K562 (cell line): ENCODE measurements around the gene TPSAB1. TPM values are rescaled to one million over a fixed set of nuclear protein-coding genes. Genes with fewer than 3 reads are reported as not detected.

Source experiments
- ATAC-seq: fragments of 200-7000 bp; cut with Tn5 transposase; 3 replicates; pipeline ENCODE4 v1.9.1; 2020; ENCODE audit warnings: moderate library complexity
- BruUV-seq: library from RNA; stranded (reverse); fragments of 400-500 nt; replicated peaks from 2 replicates; lab custom pipeline; 2021; lab: Mats Ljungman, UMichigan
- CTCF ChIA-PET: fragments of 300-600 bp; formaldehyde crosslinking; extraction: SDS; loops from one replicate; lab custom pipeline; 2021; ENCODE audit warnings: low intra/inter-chr PET ratio; lab: Yijun Ruan, JAX
- POLR2A ChIA-PET: fragments of 300-600, 350-650 bp; sonication (Branson Sonifier 250); formaldehyde crosslinking; extraction: SDS; loops from one replicate; lab custom pipeline; 2021; ENCODE audit warnings: antibody characterized with exemption, inconsistent platforms; lab: Yijun Ruan, JAX
- DNase-seq, 4 experiments: peaks; one replicate each; pipeline versions ENCODE4 v3.0.0 to v3.0.0-alpha.2; 2011 to 2018; ENCODE audit warnings: low spot score in 3 of 4, mixed read lengths in 3 of 4; ENCODE audit errors: extremely low read depth in 1 of 4
- FAIRE-seq: peaks from 2 replicates; lab custom pipeline; 2011; peaks lifted over from hg19 to GRCh38; lab: Jason Lieb, UNC
- H2AFZ ChIP-seq: 2 replicates; pipeline ENCODE4 v1.6.0; 2011; ENCODE audit warnings: low read depth, low read length, control low read depth, inconsistent platforms
- H3K27ac ChIP-seq: fragments of 200-600 bp; 3 replicates; pipeline ENCODE4 v1.8.0; 2011; ENCODE audit warnings: low read depth, mild to moderate bottlenecking, control low read depth, inconsistent platforms, low read length, moderate library complexity, mixed read lengths; ENCODE audit errors: extremely low read depth
- H3K27me3 ChIP-seq, 2 experiments: fragments of 300-600 bp in 1 of 2; 2 replicates in 1 of 2; 3 replicates in 1 of 2; pipeline versions ENCODE4 v1.6.0 to v1.8.0; 2011; ENCODE audit warnings: inconsistent platforms in 2 of 2, low read length in 2 of 2, mild to moderate bottlenecking in 1 of 2, mixed read lengths in 1 of 2, moderate library complexity in 1 of 2; ENCODE audit not compliant: control insufficient read depth in 2 of 2, insufficient read depth in 2 of 2
- H3K36me3 ChIP-seq: fragments of 300-600 bp; 3 replicates; pipeline ENCODE4 v1.8.0; 2011; ENCODE audit warnings: mild to moderate bottlenecking, low read length, inconsistent platforms; ENCODE audit not compliant: control insufficient read depth, insufficient read depth
- H3K4me1 ChIP-seq, 2 experiments: fragments of 200-600 bp in 1 of 2; replicated peaks in 1 of 2; 2 replicates in 1 of 2; 3 replicates in 1 of 2; pipeline versions ENCODE4 v1.5.1 to v1.8.0; 2011; ENCODE audit warnings: inconsistent platforms in 2 of 2, low read length in 2 of 2, mild to moderate bottlenecking in 1 of 2, mixed read lengths in 1 of 2, moderate library complexity in 1 of 2; ENCODE audit not compliant: control insufficient read depth in 2 of 2, insufficient read depth in 2 of 2
- H3K4me2 ChIP-seq: 2 replicates; pipeline ENCODE4 v1.6.1; 2011; ENCODE audit warnings: low read length, control low read depth, inconsistent platforms, mixed read lengths; ENCODE audit not compliant: insufficient read depth
- H3K4me3 ChIP-seq: fragments of 200-600 bp; sonication (generic), shearing (Covaris generic); 2 replicates; pipeline ENCODE4 v1.5.1; 2016; ENCODE audit warnings: control low read depth, inconsistent platforms
- H3K79me2 ChIP-seq: fragments of 200-600 bp; 3 replicates; pipeline ENCODE4 v1.8.0; 2011; ENCODE audit warnings: low read length, inconsistent platforms; ENCODE audit not compliant: control insufficient read depth, insufficient read depth
- H3K9ac ChIP-seq, 2 experiments: 2 replicates each; pipeline versions ENCODE4 v1.6.0 to v1.6.1; 2011; ENCODE audit warnings: low read depth in 2 of 2, low read length in 2 of 2, control low read depth in 1 of 2, inconsistent platforms in 1 of 2, mild to moderate bottlenecking in 1 of 2, mixed read lengths in 1 of 2; ENCODE audit not compliant: insufficient read depth in 1 of 2
- H3K9me1 ChIP-seq: one replicate; pipeline ENCODE4 v1.6.0; 2011; ENCODE audit warnings: inconsistent platforms, mild to moderate bottlenecking, low read length, moderate library complexity; ENCODE audit not compliant: control insufficient read depth, insufficient read depth
- H3K9me3 ChIP-seq: replicated peaks from 2 replicates; pipeline ENCODE4 v1.5.1; 2011; ENCODE audit warnings: low read depth, low read length, inconsistent platforms; ENCODE audit not compliant: control insufficient read depth, insufficient read depth
- H4K20me1 ChIP-seq: replicated peaks from 2 replicates; pipeline ENCODE4 v1.6.1; 2011; ENCODE audit warnings: low read length, inconsistent platforms, mixed read lengths; ENCODE audit not compliant: control insufficient read depth, insufficient read depth
- PML ChIP-seq: IDR thresholded peaks from 2 replicates; pipeline ENCODE4 v1.6.1; 2012; ENCODE audit warnings: low read length, inconsistent platforms
- RBM25 ChIP-seq: fragments of 200-400 bp; formaldehyde crosslinking; IDR thresholded peaks from 2 replicates; pipeline ENCODE4 v1.6.1; 2018; ENCODE audit warnings: low read length, low read depth, moderate library complexity; ENCODE audit not compliant: severe bottlenecking
- SMAD2 ChIP-seq: fragments of 150-350 bp; IDR thresholded peaks from 2 replicates; pipeline ENCODE4 v1.6.1; 2014; ENCODE audit warnings: low read depth, mild to moderate bottlenecking, low read length
- XRCC4 ChIP-seq: IDR thresholded peaks from one replicate; pipeline ENCODE4 v1.6.1; 2011; ENCODE audit not compliant: insufficient read depth, insufficient read length; ENCODE audit errors: extremely low read depth
- XRCC5 ChIP-seq: fragments of 200-400 bp; formaldehyde crosslinking; IDR thresholded peaks from 2 replicates; pipeline ENCODE4 v1.6.1; 2017; ENCODE audit warnings: low read depth, mild to moderate bottlenecking, low read length
- ZNF197 ChIP-seq: fragments of 200-800 bp; sonication (Bioruptor generic); IDR thresholded peaks from 2 replicates; pipeline ENCODE4 v1.6.1; 2016; ENCODE audit warnings: low read depth, missing genetic modification characterization, missing compliant biosample characterization
- ZNF253 ChIP-seq: fragments of 250-450 bp; sonication (Bioruptor Pico); conservative IDR thresholded peaks from 2 replicates; pipeline ENCODE4 v1.6.1; 2021; ENCODE audit warnings: mild to moderate bottlenecking
- ZNF282 ChIP-seq: sonication (generic); formaldehyde crosslinking; IDR thresholded peaks from 2 replicates; pipeline ENCODE4 v1.8.1; 2023; ENCODE audit warnings: missing genetic modification reagents
- ZNF311 ChIP-seq: fragments of 250-450 bp; sonication (Bioruptor Pico); IDR thresholded peaks from 2 replicates; pipeline ENCODE4 v1.4.0; 2020; ENCODE audit warnings: mild to moderate bottlenecking, moderate library complexity
- ZNF644 ChIP-seq: fragments of 200-800 bp; sonication (Bioruptor generic); IDR thresholded peaks from 2 replicates; pipeline ENCODE4 v1.6.1; 2016; ENCODE audit warnings: low read depth, missing genetic modification characterization, missing compliant biosample characterization
- WGBS: fragments of 100-300 bp; shearing (Covaris generic); methylation state at CpG from one replicate; pipeline ENCODE4 v1.1.6; 2016; ENCODE audit warnings: low coverage, mixed read lengths; ENCODE audit not compliant: insufficient coverage; ENCODE audit errors: missing lambda C conversion rate; 5-methylcytosine and 5-hydroxymethylcytosine counted together
- in situ Hi-C: fragments of 300-500 bp; cut with MboI; formaldehyde crosslinking; loops from 4 replicates; pipeline ENCODE4 v1.15.0; 2018; ENCODE audit warnings: inconsistent platforms, mixed read lengths
- intact Hi-C: fragments of 100-400 bp; cut with micrococcal nuclease; formaldehyde crosslinking; loops from 2 replicates; pipeline ENCODE4 v1.14.2; 2022
- polyA plus RNA-seq, 8 experiments: library from polyadenylated mRNA; depleted of rRNA in 4 of 8; stranded (reverse) in 5 of 8; unstranded in 3 of 8; fragments of >200 nt; fragmentation: Nextera tagmentation in 2 of 8; fragmentation: Illumina TruSeq in 1 of 8; extraction: Ambion mirVana in 2 of 8; extraction: Trizol in 1 of 8; gene quantifications; 2 replicates each; pipeline versions ENCODE4 v1.2.1 to v1.2.3, GENCODE V29; 2011 to 2014; ENCODE audit warnings: inconsistent platforms in 1 of 8, missing spikeins in 1 of 8
- total RNA-seq, 7 experiments: library from RNA; depleted of rRNA in 6 of 7; stranded (reverse); fragments of >200 nt in 6 of 7; fragmentation: Illumina TruSeq in 2 of 7; extraction: Trizol in 2 of 7; gene quantifications; 2 replicates each; pipeline versions ENCODE4 v1.2.1 to v1.2.3, GENCODE V29; 2011 to 2021; ENCODE audit warnings: low replicate concordance in 1 of 7
- TF ChIP-seq, protein P1 (sequence below), 3 experiments: IDR thresholded peaks in 2 of 3; conservative IDR thresholded peaks in 1 of 3; 2 replicates each; pipeline ENCODE4 v1.5.1; 2011 to 2012; ENCODE audit warnings: low read length in 3 of 3, mild to moderate bottlenecking in 3 of 3, control low read depth in 2 of 3, improper control_type of control experiment in 1 of 3, inconsistent platforms in 1 of 3, low read depth in 1 of 3, mixed read lengths in 1 of 3, moderate library complexity in 1 of 3; ENCODE audit not compliant: insufficient read depth in 2 of 3

The TPSAB1 gene
- total and polyA plus RNA-seq, 9 of the 15 experiments (the other 6 are each of a cell fraction or from before 2014, with no cell fraction given) = not detected

DNA sequence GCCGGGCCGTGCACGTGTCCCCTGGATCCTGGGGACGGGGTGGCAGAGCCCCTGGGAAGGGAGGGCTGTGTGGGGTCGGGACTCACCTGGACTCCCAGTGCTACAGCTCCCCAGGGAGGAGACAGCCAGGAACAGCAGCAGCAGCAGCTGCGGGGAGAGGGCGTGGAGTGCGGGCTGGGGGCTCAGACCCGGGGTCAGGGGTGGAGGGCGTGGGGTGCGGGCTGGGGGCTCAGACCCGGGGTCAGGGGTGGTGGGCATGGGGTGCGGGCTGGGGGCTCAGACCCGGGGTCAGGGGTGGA, 36.0 kb downstream of the TPSAB1 start:
- H3K4me2 ChIP-seq = no peak overlapping the region
- H3K27me3 ChIP-seq = peaks cover 20 to 48% of the 10 kb centered on the region in 2 experiments; a peak in 4 of 5 replicates
- H3K9me1 ChIP-seq = no peaks in the 10 kb centered on the region
- 0% methylated on average over 6 of the region's 14 CpGs for WGBS
- no peaks in the 10 kb centered on the region for H3K9me3 ChIP-seq
- no peaks in the 10 kb centered on the region for H4K20me1 ChIP-seq
- CTCF ChIA-PET = no interaction called here
- peaks cover 0 to 54% of the 10 kb centered on the region in 2 experiments; a peak in 2 of 5 replicates for H3K4me1 ChIP-seq
- no peak overlapping the region for H2AFZ ChIP-seq
- no TSS peak for BruUV-seq
- POLR2A ChIA-PET = interaction anchor here (0.6 to 1.1 kb wide), 2 partner anchors 16 to 358 kb away, joined by 3 to 4 read pairs; no protein-coding TSS in a partner anchor
- ATAC-seq (no peak), DNase-seq (no peak), FAIRE-seq (no peak)
- no peak overlapping the region for H3K27ac ChIP-seq
- in situ Hi-C loops = no loop called here
- no peaks in the 10 kb centered on the region for H3K79me2 ChIP-seq
- no peaks in the 10 kb centered on the region for H3K36me3 ChIP-seq
- no peak overlapping the region for H3K4me3 ChIP-seq
- intact Hi-C loops = no loop called here
- no peak overlapping the region for H3K9ac ChIP-seq
- TF ChIP-seq ZNF197 (CRISPR knock-in tag) (no peak), RBM25 (no peak), SMAD2 (no peak), PML (no peak), ZNF644 (tag) (no peak), XRCC5 (no peak), ZNF282 (CRISPR knock-in tag) (no peak), ZNF253 (CRISPR knock-in tag) (no peak), XRCC4 (no peak), ZNF311 (no peak)
- TF ChIP-seq, protein P1, sequence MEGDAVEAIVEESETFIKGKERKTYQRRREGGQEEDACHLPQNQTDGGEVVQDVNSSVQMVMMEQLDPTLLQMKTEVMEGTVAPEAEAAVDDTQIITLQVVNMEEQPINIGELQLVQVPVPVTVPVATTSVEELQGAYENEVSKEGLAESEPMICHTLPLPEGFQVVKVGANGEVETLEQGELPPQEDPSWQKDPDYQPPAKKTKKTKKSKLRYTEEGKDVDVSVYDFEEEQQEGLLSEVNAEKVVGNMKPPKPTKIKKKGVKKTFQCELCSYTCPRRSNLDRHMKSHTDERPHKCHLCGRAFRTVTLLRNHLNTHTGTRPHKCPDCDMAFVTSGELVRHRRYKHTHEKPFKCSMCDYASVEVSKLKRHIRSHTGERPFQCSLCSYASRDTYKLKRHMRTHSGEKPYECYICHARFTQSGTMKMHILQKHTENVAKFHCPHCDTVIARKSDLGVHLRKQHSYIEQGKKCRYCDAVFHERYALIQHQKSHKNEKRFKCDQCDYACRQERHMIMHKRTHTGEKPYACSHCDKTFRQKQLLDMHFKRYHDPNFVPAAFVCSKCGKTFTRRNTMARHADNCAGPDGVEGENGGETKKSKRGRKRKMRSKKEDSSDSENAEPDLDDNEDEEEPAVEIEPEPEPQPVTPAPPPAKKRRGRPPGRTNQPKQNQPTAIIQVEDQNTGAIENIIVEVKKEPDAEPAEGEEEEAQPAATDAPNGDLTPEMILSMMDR (IDR thresholded peaks at IDR 0.05 in 2 of 3, conservative IDR thresholded peaks at IDR 0.05 in 1 of 3; ENCODE audit: insufficient read depth in 2 of 3, low read depth in 1 of 3, low read length in 3 of 3) = no peak
